H1 (cell line): ENCODE results near the gene RANBP9. TPM values are rescaled to one million over a fixed set of nuclear protein-coding genes. Genes with fewer than 3 reads are reported as not detected.

Experiments used
- CTCF ChIA-PET: fragments of 300-600 bp; sonication (Branson Sonifier 250); formaldehyde crosslinking; loops from one replicate; lab custom pipeline; 2021; ENCODE audit not compliant: partially characterized antibody; lab: Charles Lee
- POLR2A ChIA-PET: fragments of 300-600 bp; sonication (Branson Sonifier 250); formaldehyde crosslinking; loops from one replicate; lab custom pipeline; 2021; ENCODE audit warnings: inconsistent platforms; ENCODE audit not compliant: partially characterized antibody; lab: Charles Lee
- DNase-seq, 2 experiments: peaks; one replicate each; pipeline versions ENCODE4 v3.0.0 to v3.0.0-alpha.2; 2010 to 2022; ENCODE audit warnings: low spot score in 2 of 2, low read depth in 1 of 2, mixed read lengths in 1 of 2
- FAIRE-seq: peaks from 2 replicates; lab custom pipeline; 2011; peaks lifted over from hg19 to GRCh38; lab: Jason Lieb, UNC
- H2AFZ ChIP-seq: 2 replicates; pipeline ENCODE4 v1.8.1; 2012; ENCODE audit warnings: low read length, inconsistent platforms
- H2AK5ac ChIP-seq: 2 replicates; pipeline ENCODE4 v1.6.1; 2013; ENCODE audit warnings: low read depth, low read length
- H2BK120ac ChIP-seq: replicated peaks from 2 replicates; pipeline ENCODE3; 2013; ENCODE audit warnings: low read depth, low read length, inconsistent platforms
- H2BK12ac ChIP-seq: 2 replicates; pipeline ENCODE4 v1.6.1; 2013; ENCODE audit warnings: low read depth, low read length
- H2BK15ac ChIP-seq: 2 replicates; pipeline ENCODE4 v1.6.1; 2013; ENCODE audit warnings: low read length
- H2BK20ac ChIP-seq: 2 replicates; pipeline ENCODE4 v1.6.1; 2013; ENCODE audit warnings: low read length
- H2BK5ac ChIP-seq: 2 replicates; pipeline ENCODE4 v1.6.1; 2013; ENCODE audit warnings: low read depth, low read length
- H3K14ac ChIP-seq: 2 replicates; pipeline ENCODE4 v1.6.1; 2013; ENCODE audit warnings: inconsistent platforms; ENCODE audit not compliant: insufficient read length
- H3K18ac ChIP-seq: 2 replicates; pipeline ENCODE4 v1.6.1; 2013; ENCODE audit warnings: low read length; ENCODE audit errors: extremely low read depth
- H3K23ac ChIP-seq: 2 replicates; pipeline ENCODE4 v1.6.1; 2013; ENCODE audit warnings: inconsistent platforms; ENCODE audit not compliant: insufficient read length
- H3K23me2 ChIP-seq: 2 replicates; pipeline ENCODE4 v1.6.1; 2013; ENCODE audit warnings: low read depth, low read length
- H3K27ac ChIP-seq: 2 replicates; pipeline ENCODE4 v1.6.1; 2011; ENCODE audit warnings: low read depth, low read length, inconsistent platforms
- H3K27me3 ChIP-seq, 4 experiments: replicated peaks in 1 of 4; 1 replicate in 1 of 4; 2 replicates in 3 of 4; pipeline versions ENCODE4 v1.6.1 to v1.8.1; 2011 to 2013; ENCODE audit warnings: low read length in 3 of 4, mild to moderate bottlenecking in 3 of 4, inconsistent platforms in 2 of 4, mixed read lengths in 2 of 4, moderate library complexity in 1 of 4; ENCODE audit not compliant: control insufficient read depth in 3 of 4, insufficient read depth in 3 of 4; ENCODE audit errors: extremely low read depth in 1 of 4
- H3K36me3 ChIP-seq, 4 experiments: 2 replicates each; pipeline versions ENCODE4 v1.6.1 to v1.8.1; 2011 to 2013; ENCODE audit warnings: mild to moderate bottlenecking in 4 of 4, low read length in 3 of 4, moderate library complexity in 2 of 4, control low read depth in 1 of 4, inconsistent platforms in 1 of 4; ENCODE audit not compliant: insufficient read depth in 4 of 4, control insufficient read depth in 2 of 4
- H3K4ac ChIP-seq: replicated peaks from 2 replicates; pipeline ENCODE3; 2013; ENCODE audit warnings: low read length, low read depth, mixed read lengths, inconsistent platforms; ENCODE audit not compliant: insufficient read length
- H3K4me1 ChIP-seq, 4 experiments: replicated peaks in 1 of 4; 1 replicate in 1 of 4; 2 replicates in 3 of 4; pipeline versions ENCODE4 v1.6.1 to v1.8.1; 2011 to 2013; ENCODE audit warnings: low read length in 3 of 4, inconsistent platforms in 2 of 4, mixed read lengths in 1 of 4; ENCODE audit not compliant: insufficient read depth in 4 of 4, control insufficient read depth in 3 of 4
- H3K4me2 ChIP-seq, 2 experiments: 2 replicates each; pipeline versions ENCODE4 v1.6.1 to v1.8.1; 2011 to 2013; ENCODE audit warnings: low read depth in 2 of 2, low read length in 2 of 2, control low read depth in 1 of 2, inconsistent platforms in 1 of 2, mild to moderate bottlenecking in 1 of 2; ENCODE audit not compliant: insufficient read depth in 1 of 2
- H3K4me3 ChIP-seq, 4 experiments: fragments of 200-600, 300-600 bp in 1 of 4; sonication (generic), shearing (Covaris generic), sonication (Bioruptor Twin) in 1 of 4; 2 replicates each; pipeline versions ENCODE4 v1.5.1 to v1.8.1; 2011 to 2016; ENCODE audit warnings: low read length in 4 of 4, low read depth in 3 of 4, control low read depth in 2 of 4, inconsistent platforms in 2 of 4, mild to moderate bottlenecking in 2 of 4, mixed read lengths in 1 of 4, moderate library complexity in 1 of 4; ENCODE audit not compliant: insufficient read depth in 2 of 4; ENCODE audit errors: extremely low read depth in 1 of 4
- H3K56ac ChIP-seq: replicated peaks from 2 replicates; pipeline ENCODE3; 2013; ENCODE audit warnings: low read depth, mild to moderate bottlenecking, mixed read lengths, low read length, inconsistent platforms; ENCODE audit not compliant: insufficient read length
- H3K79me1 ChIP-seq: 2 replicates; pipeline ENCODE4 v1.6.1; 2013; ENCODE audit warnings: low read depth, low read length, control low read depth
- H3K79me2 ChIP-seq, 2 experiments: 2 replicates each; pipeline versions ENCODE4 v1.6.1 to v1.8.1; 2012 to 2013; ENCODE audit warnings: low read length in 2 of 2, mild to moderate bottlenecking in 2 of 2, inconsistent platforms in 1 of 2; ENCODE audit not compliant: insufficient read depth in 2 of 2, control insufficient read depth in 1 of 2
- H3K9ac ChIP-seq, 4 experiments: replicated peaks in 1 of 4; 1 replicate in 1 of 4; 2 replicates in 3 of 4; pipeline versions ENCODE4 v1.6.1 to v1.8.1; 2011 to 2013; ENCODE audit warnings: low read depth in 3 of 4, low read length in 3 of 4, control low read depth in 2 of 4, mild to moderate bottlenecking in 2 of 4, moderate library complexity in 2 of 4, inconsistent platforms in 1 of 4; ENCODE audit errors: extremely low read depth in 1 of 4
- H3K9me3 ChIP-seq, 2 experiments: 2 replicates each; pipeline versions ENCODE4 v1.6.1 to v1.8.1; 2012 to 2013; ENCODE audit warnings: mild to moderate bottlenecking in 2 of 2, moderate library complexity in 2 of 2, control low read depth in 1 of 2, inconsistent platforms in 1 of 2, low read depth in 1 of 2, low read length in 1 of 2, mixed read lengths in 1 of 2; ENCODE audit not compliant: insufficient read depth in 2 of 2
- H4K20me1 ChIP-seq, 2 experiments: replicated peaks in 1 of 2; 2 replicates each; pipeline versions ENCODE3 to v1.8.1; 2011 to 2013; ENCODE audit warnings: inconsistent platforms in 2 of 2, low read length in 2 of 2, mild to moderate bottlenecking in 1 of 2; ENCODE audit not compliant: insufficient read depth in 2 of 2, control insufficient read depth in 1 of 2
- H4K5ac ChIP-seq: 2 replicates; pipeline ENCODE4 v1.6.1; 2013; ENCODE audit warnings: low read length, low read depth, mixed read lengths, inconsistent platforms; ENCODE audit not compliant: insufficient read length
- H4K8ac ChIP-seq: 2 replicates; pipeline ENCODE4 v1.8.0; 2013; ENCODE audit warnings: mild to moderate bottlenecking, moderate library complexity, low read length, inconsistent platforms; ENCODE audit not compliant: insufficient read depth; ENCODE audit errors: extremely low read depth
- H4K91ac ChIP-seq: replicated peaks from 2 replicates; pipeline ENCODE3; 2013; ENCODE audit warnings: low read length, mixed read lengths, inconsistent platforms; ENCODE audit not compliant: insufficient read length
- WGBS, 2 experiments: shearing (Covaris generic) in 1 of 2; methylation state at CpG; one replicate each; pipeline versions ENCODE4 v1.1.6 to v1.1.7; 2013 to 2015; ENCODE audit warnings: low lambda C conversion rate in 2 of 2, mixed read lengths in 2 of 2, inconsistent platforms in 1 of 2, low coverage in 1 of 2, missing lambda C conversion rate in 1 of 2; ENCODE audit not compliant: insufficient replicate concordance in 2 of 2, insufficient coverage in 1 of 2, insufficient read length in 1 of 2; ENCODE audit errors: extremely low coverage in 1 of 2, missing lambda C conversion rate in 1 of 2; 5-methylcytosine and 5-hydroxymethylcytosine counted together
- polyA plus RNA-seq, 7 experiments: library from polyadenylated mRNA; depleted of rRNA in 3 of 7; stranded (reverse) in 5 of 7; unstranded in 2 of 7; fragments of >200 nt in 5 of 7; fragments of 200-250 nt in 2 of 7; gene quantifications; 1 replicate in 5 of 7; 2 replicates in 1 of 7; 4 replicates in 1 of 7; pipeline versions ENCODE4 v1.2.1 to v1.2.3, GENCODE V29; 2011 to 2013; ENCODE audit warnings: missing spikeins in 2 of 7, mixed read lengths in 2 of 7
- total RNA-seq: library from RNA; stranded (reverse); fragmentation: NEBNext Ultra II Directional; extraction: Animal tissue kit (Norgen Biotek cat#: 25700); gene quantifications from 2 replicates; pipeline ENCODE4 v1.2.1, GENCODE V29; 2021
- TF ChIP-seq, protein P1 (sequence below): IDR thresholded peaks from 2 replicates; pipeline ENCODE4 v1.6.1; 2011; ENCODE audit warnings: low read length, improper control_type of control experiment
- TF ChIP-seq, protein P2 (sequence below): IDR thresholded peaks from 2 replicates; pipeline ENCODE4 v1.6.1; 2012; ENCODE audit warnings: inconsistent platforms

The RANBP9 gene
- total and polyA plus RNA-seq, 2 of the 8 experiments (the other 6 are each of a cell fraction or from before 2014, with no cell fraction given) = 13.0 to 36.7 TPM

DNA sequence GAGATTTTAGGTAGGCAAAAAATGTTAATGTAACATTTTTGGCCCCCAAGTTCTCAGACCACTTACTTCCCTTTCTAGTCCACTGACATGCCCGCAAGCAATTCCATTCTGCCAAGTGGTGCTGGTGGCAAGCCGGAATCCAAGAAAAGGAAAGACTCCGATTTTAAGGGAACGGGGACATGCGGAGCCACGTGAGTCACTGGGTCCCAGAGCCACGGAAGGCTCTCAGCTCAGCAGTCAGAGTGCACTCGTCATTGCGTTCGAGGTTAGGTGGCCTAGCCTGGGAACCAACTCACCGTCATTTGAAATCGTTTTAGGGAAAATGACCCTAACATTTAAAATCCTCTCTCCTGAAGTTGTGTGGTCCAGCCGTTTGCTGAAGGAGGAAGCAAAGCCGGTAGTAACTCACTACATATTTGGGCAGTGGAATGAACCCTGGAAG, 137.9 kb downstream of the RANBP9 start:
- ChIA-PET POLR2A (interaction anchor here (0.7 to 5.1 kb wide), 13 partner anchors 11 to 245 kb away, joined by 3 to 32 read pairs (median 7); partner anchors contain the start of genes GFOD1, NOL7 and TBC1D7), CTCF (interaction anchor here (0.9 to 3.9 kb wide), 14 partner anchors 11 to 236 kb away, joined by 3 to 24 read pairs (median 3); no protein-coding TSS in a partner anchor)
- Histone ChIP-seq H3K23ac (no peak overlapping the region), H2BK15ac (0 out of 2 replicates have a peak overlapping the region, but pooled peaks have one; percentile 83), H3K4me3 (peak overlapping the region; percentile 55 to 78 (median 66)), H3K9ac (peak overlapping the region in 3 of 4 experiments; percentile 60 to 77 (median 76); a peak in 6 of 7 replicates), H3K9me3 (no peaks in the 10 kb centered on the region), H3K56ac (no peak overlapping the region), H3K27me3 (no peaks in the 10 kb centered on the region), H3K23me2 (peaks cover 5% of the 10 kb centered on the region), H3K4ac (no peak overlapping the region), H3K27ac (peak overlapping the region; percentile 71), H2AFZ (peak overlapping the region; percentile 95), H3K4me2 (peak overlapping the region; percentile 71 to 83), H2BK20ac (no peak overlapping the region), H3K79me2 (peaks cover 0 to 23% of the 10 kb centered on the region in 2 experiments; a peak in 2 of 4 replicates), H2BK120ac (peak overlapping the region; percentile 56), H4K20me1 (no peaks in the 10 kb centered on the region), H3K18ac (peak overlapping the region; percentile 91), H2BK5ac (peak overlapping the region; percentile 93), H2AK5ac (peak overlapping the region; percentile 17; the same call in 1 of the 2 replicates), H3K36me3 (no peaks in the 10 kb centered on the region), H4K5ac (peak overlapping the region; percentile 67), H3K4me1 (peaks cover 0 to 6% (median 5%) of the 10 kb centered on the region in 4 experiments; a peak in 6 of 7 replicates), H3K14ac (no peak overlapping the region), H4K8ac (peak overlapping the region; percentile 22; the same call in 1 of the 2 replicates), H4K91ac (peak overlapping the region; percentile 76), H3K79me1 (no peaks in the 10 kb centered on the region), H2BK12ac (peak overlapping the region; percentile 88; the same call in 1 of the 2 replicates)
- FAIRE-seq (no peak), DNase-seq (no peak)
- whole genome bisulfite sequencing, 2 experiments = 16% methylated on average over 14 of the region's 14 CpGs; no CpG with 5 or more reads in 1 of the 2 experiments
- TF ChIP-seq, protein P1, sequence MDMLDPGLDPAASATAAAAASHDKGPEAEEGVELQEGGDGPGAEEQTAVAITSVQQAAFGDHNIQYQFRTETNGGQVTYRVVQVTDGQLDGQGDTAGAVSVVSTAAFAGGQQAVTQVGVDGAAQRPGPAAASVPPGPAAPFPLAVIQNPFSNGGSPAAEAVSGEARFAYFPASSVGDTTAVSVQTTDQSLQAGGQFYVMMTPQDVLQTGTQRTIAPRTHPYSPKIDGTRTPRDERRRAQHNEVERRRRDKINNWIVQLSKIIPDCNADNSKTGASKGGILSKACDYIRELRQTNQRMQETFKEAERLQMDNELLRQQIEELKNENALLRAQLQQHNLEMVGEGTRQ = no peak
- TF ChIP-seq, protein P2, sequence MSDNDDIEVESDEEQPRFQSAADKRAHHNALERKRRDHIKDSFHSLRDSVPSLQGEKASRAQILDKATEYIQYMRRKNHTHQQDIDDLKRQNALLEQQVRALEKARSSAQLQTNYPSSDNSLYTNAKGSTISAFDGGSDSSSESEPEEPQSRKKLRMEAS = peak; percentile 73
